ENCODE data around the gene C11orf71.

Gene C11orf71

DNA sequence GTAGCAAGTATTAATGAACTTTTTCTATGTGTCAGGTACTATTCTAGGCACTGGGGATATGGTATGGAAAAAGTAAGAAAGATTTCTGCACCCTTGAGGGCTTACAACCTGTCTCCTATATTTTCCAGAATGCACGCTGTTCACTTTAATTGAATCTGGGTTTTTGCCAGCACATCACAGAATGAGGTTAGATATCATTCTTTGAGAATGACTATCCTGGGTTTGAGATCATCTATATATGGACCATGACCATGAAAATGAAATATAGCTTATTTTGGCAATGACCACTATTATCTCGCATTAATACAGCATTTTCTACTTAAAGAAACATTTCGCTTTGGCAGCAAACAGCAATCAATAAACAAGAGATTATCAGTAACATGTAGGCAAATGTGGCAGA is 46.9 kb downstream of the C11orf71 start:
- DNase-seq = no peak

DNA sequence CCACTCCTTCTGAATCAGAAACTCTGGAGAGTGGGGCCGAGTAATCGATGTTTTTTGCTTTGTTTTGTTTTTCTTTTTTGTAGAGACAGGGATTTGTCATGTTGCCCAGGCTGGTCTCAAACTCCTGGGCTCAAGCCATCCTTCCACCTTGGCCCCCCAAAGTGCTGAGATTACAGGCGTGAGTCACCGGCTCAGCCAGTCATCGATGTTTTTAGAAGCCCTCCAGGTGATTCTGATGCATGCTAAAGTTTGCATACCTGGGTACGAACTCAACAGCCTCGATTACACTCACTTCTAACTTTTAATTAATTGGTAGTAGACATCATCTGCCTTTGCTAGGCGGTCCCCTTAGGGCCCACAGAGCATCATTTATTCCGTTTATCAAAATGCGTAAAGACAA is 50.3 kb downstream of the C11orf71 start:
- no peak for DNase-seq

Data from CD4-positive, alpha-beta T cell treated with Interleukin-6 for 4 hours (primary cell).